ENCODE results near the gene TSPAN18.

The TSPAN18 gene

GRCh38 chr11:44766112-44766971 is 39.6 kb downstream of the TSPAN18 start:
- Histone ChIP-seq H4K20me1 (ENCODE audit: insufficient read depth, low read length) (no peaks in the 10 kb centered on the region), H3K36me3 (ENCODE audit: insufficient read depth, low read length) (no peaks in the 10 kb centered on the region), H3K27ac (ENCODE audit: low read depth, low read length, poor library complexity, severe bottlenecking) (no peak overlapping the region), H3K4me2 (ENCODE audit: low read length) (no peak overlapping the region), H3K9me2 (ENCODE audit: low read depth, low read length) (no peaks in the 10 kb centered on the region), H3F3A (ENCODE audit: insufficient read depth, low read length) (no peaks in the 10 kb centered on the region), H2AFZ (ENCODE audit: low read length) (no peak overlapping the region), H3K4me3 (ENCODE audit: low read depth, low read length, poor library complexity, severe bottlenecking) (no peak overlapping the region), H3K9ac (ENCODE audit: low read length) (no peak overlapping the region), H3K27me3 (ENCODE audit: insufficient read depth, low read length) (peaks cover 3% of the 10 kb centered on the region; the same call in 1 of the 2 replicates), H3K4me1 (ENCODE audit: insufficient read depth, low read length, severe bottlenecking) (no peaks in the 10 kb centered on the region), H3K9me3 (ENCODE audit: low read length) (no peaks in the 10 kb centered on the region), H3K79me2 (ENCODE audit: insufficient read depth, low read length) (no peaks in the 10 kb centered on the region)
- no peak for TF ChIP-seq EZH2 (IDR thresholded peaks at IDR 0.05; ENCODE audit: borderline replicate concordance, low read length)
- no peak for TF ChIP-seq CTCF (IDR thresholded peaks at IDR 0.05; ENCODE audit: low read length)

- H3K9me2 ChIP-seq (ENCODE audit: low read depth, low read length): no peaks in the 10 kb centered on the region
These were observed 40.2 kb downstream of the TSPAN18 start for GRCh38 chr11:44766972-44767278.

GRCh38 chr11:44767421-44767820 is 40.7 kb downstream of the TSPAN18 start:
- Histone ChIP-seq H4K20me1 (ENCODE audit: insufficient read depth, low read length) (no peaks in the 10 kb centered on the region), H3K9ac (ENCODE audit: low read length) (no peak overlapping the region), H2AFZ (ENCODE audit: low read length) (no peak overlapping the region), H3K36me3 (ENCODE audit: insufficient read depth, low read length) (no peaks in the 10 kb centered on the region), H3F3A (ENCODE audit: insufficient read depth, low read length) (no peaks in the 10 kb centered on the region), H3K9me3 (ENCODE audit: low read length) (no peaks in the 10 kb centered on the region), H3K27ac (ENCODE audit: low read depth, low read length, poor library complexity, severe bottlenecking) (no peak overlapping the region), H3K9me2 (ENCODE audit: low read depth, low read length) (no peaks in the 10 kb centered on the region), H3K4me2 (ENCODE audit: low read length) (no peak overlapping the region), H3K79me2 (ENCODE audit: insufficient read depth, low read length) (no peaks in the 10 kb centered on the region), H3K27me3 (ENCODE audit: insufficient read depth, low read length) (peaks cover 3% of the 10 kb centered on the region; the same call in 1 of the 2 replicates), H3K4me1 (ENCODE audit: insufficient read depth, low read length, severe bottlenecking) (no peaks in the 10 kb centered on the region), H3K4me3 (ENCODE audit: low read depth, low read length, poor library complexity, severe bottlenecking) (no peak overlapping the region)
- TF ChIP-seq EZH2 (IDR thresholded peaks at IDR 0.05; ENCODE audit: borderline replicate concordance, low read length) (no peak), CTCF (IDR thresholded peaks at IDR 0.05; ENCODE audit: low read length) (no peak)

More at GRCh38 chr11:44766972-44767278, 40.2 kb downstream of the TSPAN18 start:
- no peaks in the 10 kb centered on the region for H3K4me1 ChIP-seq (ENCODE audit: insufficient read depth, low read length, severe bottlenecking)
- TF ChIP-seq EZH2 (IDR thresholded peaks at IDR 0.05; ENCODE audit: borderline replicate concordance, low read length): no peak
- TF ChIP-seq CTCF (IDR thresholded peaks at IDR 0.05; ENCODE audit: low read length): no peak
- H4K20me1 ChIP-seq (ENCODE audit: insufficient read depth, low read length): no peaks in the 10 kb centered on the region
- H3K9me3 ChIP-seq (ENCODE audit: low read length): no peaks in the 10 kb centered on the region
- no peak overlapping the region for H2AFZ ChIP-seq (ENCODE audit: low read length)
- no peak overlapping the region for H3K27ac ChIP-seq (ENCODE audit: low read depth, low read length, poor library complexity, severe bottlenecking)
- no peaks in the 10 kb centered on the region for H3F3A ChIP-seq (ENCODE audit: insufficient read depth, low read length)
- no peak overlapping the region for H3K4me2 ChIP-seq (ENCODE audit: low read length)
- no peak overlapping the region for H3K4me3 ChIP-seq (ENCODE audit: low read depth, low read length, poor library complexity, severe bottlenecking)
- H3K79me2 ChIP-seq (ENCODE audit: insufficient read depth, low read length): no peaks in the 10 kb centered on the region
- peaks cover 3% of the 10 kb centered on the region; the same call in 1 of the 2 replicates for H3K27me3 ChIP-seq (ENCODE audit: insufficient read depth, low read length)
- H3K9ac ChIP-seq (ENCODE audit: low read length): no peak overlapping the region
- H3K36me3 ChIP-seq (ENCODE audit: insufficient read depth, low read length): no peaks in the 10 kb centered on the region

Measured in OCI-LY1 (cell line).